ENCODE measurements around the gene ZNF544.
A peak's percentile ranks its signal among the peaks of the same experiment; 100 is the strongest.
"Not testable (repeated sequence)": the region's sequence is repeated elsewhere in the genome, so short reads cannot be mapped to it uniquely, and the experiment has no call there.

The ZNF544 gene

GRCh38 chr19:58252102-58252685 lies 23.5 kb downstream of the ZNF544 start:
- DNase-seq (no peak), ATAC-seq (no peak)

- DNase-seq, ATAC-seq: not testable (repeated sequence)
These were observed 29.5 kb downstream of the ZNF544 start for GRCh38 chr19:58258259-58258658.

- DNase-seq, result no peak
- ATAC-seq, result no peak
These were observed 32.9 kb downstream of the ZNF544 start for GRCh38 chr19:58261600-58261967.

GRCh38 chr19:58261968-58262921 lies 33.5 kb downstream of the ZNF544 start:
- DNase-seq, result no peak
- ATAC-seq, result no peak

GRCh38 chr19:58262922-58263296 lies 34.2 kb downstream of the ZNF544 start:
- DNase-seq (no peak), ATAC-seq (no peak)

GRCh38 chr19:58265100-58265499 lies 36.4 kb downstream of the ZNF544 start:
- no peak for ATAC-seq
- DNase-seq, result no peak

GRCh38 chr19:58268344-58268743 lies 39.6 kb downstream of the ZNF544 start:
- DNase-seq (no peak), ATAC-seq (no peak)

- ATAC-seq (no peak), DNase-seq (no peak)
These were observed 46.1 kb downstream of the ZNF544 start for GRCh38 chr19:58274771-58275201.

GRCh38 chr19:58275564-58275963 lies 46.9 kb downstream of the ZNF544 start:
- ATAC-seq, result no peak
- no peak for DNase-seq

- ATAC-seq, result no peak
- no peak for DNase-seq
These were observed 48.5 kb downstream of the ZNF544 start for GRCh38 chr19:58277197-58277596.

- no peak for ATAC-seq
- DNase-seq, result no peak
These were observed 49.2 kb downstream of the ZNF544 start for GRCh38 chr19:58277748-58278540.

- DNase-seq (peak; percentile 97), ATAC-seq (peak; percentile 99)
These were observed 49.9 kb downstream of the ZNF544 start, which contains the start of gene ZNF8 for GRCh38 chr19:58278541-58279041. ZNF8 (plus strand) TSS chr19:58278955; CDS start chr19:58279082, 127 bp downstream.

GRCh38 chr19:58279042-58279924 lies 50.6 kb downstream of the ZNF544 start:
- peak; percentile 69 for DNase-seq
- no peak for ATAC-seq

- no peak for ATAC-seq
- DNase-seq, result no peak
These were observed 51.2 kb downstream of the ZNF544 start for GRCh38 chr19:58279925-58280316.

- ATAC-seq, result no peak
- DNase-seq, result no peak
These were observed 55.5 kb downstream of the ZNF544 start for GRCh38 chr19:58284199-58284598.

GRCh38 chr19:58291943-58292342 lies 63.2 kb downstream of the ZNF544 start:
- ATAC-seq (no peak), DNase-seq (no peak)

- ATAC-seq, result no peak
These were observed 66.1 kb downstream of the ZNF544 start for GRCh38 chr19:58294743-58295374.

GRCh38 chr19:58296104-58296503 lies 67.4 kb downstream of the ZNF544 start:
- DNase-seq, result no peak
- ATAC-seq, result no peak

More at GRCh38 chr19:58294743-58295374, 66.1 kb downstream of the ZNF544 start:
- no peak for DNase-seq

GRCh38 chr19:58300620-58301019 lies 71.9 kb downstream of the ZNF544 start:
- ATAC-seq (no peak), DNase-seq (no peak)

- DNase-seq, result no peak
- ATAC-seq, result no peak
These were observed 75.5 kb downstream of the ZNF544 start for GRCh38 chr19:58304255-58304654.

GRCh38 chr19:58304748-58305064 lies 76.0 kb downstream of the ZNF544 start:
- DNase-seq (no peak), ATAC-seq (no peak)

All from stimulated activated naive CD8-positive, alpha-beta T cell treated with anti-CD3 and anti-CD28 coated beads, Interleukin-15, Interleukin-2, amounts not matched to agents 100 U/mL and 50 U/mL, for 24 hours (primary cell).